Measurements from ENCODE around the gene ZNF497. TPM values are rescaled to one million over a fixed set of nuclear protein-coding genes. Genes with fewer than 3 reads are reported as not detected.

ZNF497 gene
- total RNA-seq, 1 experiment from 2014 or later, result 2.4 TPM

DNA sequence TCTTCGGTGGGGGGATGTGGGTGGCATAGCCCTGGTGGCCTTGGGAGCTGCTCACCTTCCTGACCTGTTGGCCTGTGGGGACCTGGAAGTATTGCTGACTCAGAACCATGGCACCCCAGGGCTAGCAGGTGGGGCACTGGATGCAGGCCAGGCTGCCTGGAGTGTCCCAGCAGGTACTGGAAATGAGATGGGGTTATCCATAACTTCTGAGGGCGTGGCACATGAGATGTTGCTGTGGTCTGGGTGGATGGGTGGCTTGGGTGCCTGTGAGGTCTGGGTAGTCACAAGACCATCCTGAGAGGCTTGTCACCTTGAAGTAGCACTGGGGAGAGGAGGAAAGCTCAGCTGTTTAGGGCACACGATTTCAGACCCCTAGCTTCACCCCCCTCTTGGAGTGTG lies 32.3 kb upstream of the ZNF497 start:
- H2BK5ac ChIP-seq (ENCODE audit: insufficient read length, low read length), result no peak overlapping the region
- peaks cover 7% of the 10 kb centered on the region for H3K23me2 ChIP-seq (ENCODE audit: insufficient read length, low read depth, low read length, poor library complexity, severe bottlenecking)
- H3K9me3 ChIP-seq (ENCODE audit: control insufficient read depth, low read depth, low read length), result no peaks in the 10 kb centered on the region
- H4K91ac ChIP-seq (ENCODE audit: insufficient read length, low read depth, low read length), result no peak overlapping the region
- H3K18ac ChIP-seq (ENCODE audit: insufficient read length, low read depth, low read length), result no peak overlapping the region
- H4K20me1 ChIP-seq (ENCODE audit: control insufficient read depth, insufficient read depth, insufficient read length), result peaks cover 5% of the 10 kb centered on the region
- TF ChIP-seq, protein P1, sequence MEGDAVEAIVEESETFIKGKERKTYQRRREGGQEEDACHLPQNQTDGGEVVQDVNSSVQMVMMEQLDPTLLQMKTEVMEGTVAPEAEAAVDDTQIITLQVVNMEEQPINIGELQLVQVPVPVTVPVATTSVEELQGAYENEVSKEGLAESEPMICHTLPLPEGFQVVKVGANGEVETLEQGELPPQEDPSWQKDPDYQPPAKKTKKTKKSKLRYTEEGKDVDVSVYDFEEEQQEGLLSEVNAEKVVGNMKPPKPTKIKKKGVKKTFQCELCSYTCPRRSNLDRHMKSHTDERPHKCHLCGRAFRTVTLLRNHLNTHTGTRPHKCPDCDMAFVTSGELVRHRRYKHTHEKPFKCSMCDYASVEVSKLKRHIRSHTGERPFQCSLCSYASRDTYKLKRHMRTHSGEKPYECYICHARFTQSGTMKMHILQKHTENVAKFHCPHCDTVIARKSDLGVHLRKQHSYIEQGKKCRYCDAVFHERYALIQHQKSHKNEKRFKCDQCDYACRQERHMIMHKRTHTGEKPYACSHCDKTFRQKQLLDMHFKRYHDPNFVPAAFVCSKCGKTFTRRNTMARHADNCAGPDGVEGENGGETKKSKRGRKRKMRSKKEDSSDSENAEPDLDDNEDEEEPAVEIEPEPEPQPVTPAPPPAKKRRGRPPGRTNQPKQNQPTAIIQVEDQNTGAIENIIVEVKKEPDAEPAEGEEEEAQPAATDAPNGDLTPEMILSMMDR (conservative IDR thresholded peaks at IDR 0.05), result no peak
- no peak overlapping the region for H3K23ac ChIP-seq (ENCODE audit: insufficient read length, low read depth, low read length)
- no peaks in the 10 kb centered on the region for H3K79me2 ChIP-seq (ENCODE audit: insufficient read depth, low read length)
- H3K4me3 Mint-ChIP-seq, result peak overlapping the region in 1 of 2 experiments; percentile 36; a peak in 3 of 5 replicates
- no peak overlapping the region for H2AK5ac ChIP-seq (ENCODE audit: insufficient read length, low read length)
- H3K27ac Mint-ChIP-seq, result peak overlapping the region in 1 of 3 experiments; percentile 90; a peak in 3 of 7 replicates
- peaks cover 9% of the 10 kb centered on the region for H3K27me3 Mint-ChIP-seq (ENCODE audit: low read depth)
- no peak overlapping the region for H3K56ac ChIP-seq (ENCODE audit: insufficient read length, low read depth, low read length)
- H3T11ph ChIP-seq (ENCODE audit: low read length), result no peak overlapping the region
- DNase-seq, result no peak
- no CpG with 5 or more reads among the region's 3 CpGs for WGBS (ENCODE audit: extremely low coverage, insufficient read length, low lambda C conversion rate)
- no peak overlapping the region for H3K27ac ChIP-seq (ENCODE audit: insufficient read length, low read depth, low read length)
- H3K36me3 Mint-ChIP-seq (ENCODE audit: insufficient read depth in 1 of 3, low read depth in 3 of 3), result peaks cover 39 to 50% (median 45%) of the 10 kb centered on the region in 3 experiments; a peak in 6 of 7 replicates
- H2AFZ ChIP-seq (ENCODE audit: low read length), result no peak overlapping the region
- peaks cover 3% of the 10 kb centered on the region for H3K79me1 ChIP-seq (ENCODE audit: insufficient read depth, low read depth, low read length, poor library complexity, severe bottlenecking)
- H4K8ac ChIP-seq (replicated peaks; ENCODE audit: insufficient read length, low read depth, low read length), result no peak overlapping the region
- H3K27me3 ChIP-seq (ENCODE audit: insufficient read depth, low read length), result no peaks in the 10 kb centered on the region; the same call in 1 of the 2 replicates
- no peak overlapping the region for H3K4ac ChIP-seq (ENCODE audit: low read depth, low read length)
- no peak overlapping the region for H4K5ac ChIP-seq (ENCODE audit: insufficient read length, low read depth, low read length)
- no peak overlapping the region for H3K4me2 ChIP-seq (ENCODE audit: insufficient read depth, insufficient read length, low read length)
- peaks cover 10 to 11% of the 10 kb centered on the region in 2 experiments for H3K4me1 Mint-ChIP-seq
- H3K9ac ChIP-seq (ENCODE audit: extremely low read depth, insufficient read length, low read length), result no peak overlapping the region
- H2BK12ac ChIP-seq (ENCODE audit: insufficient read length, low read depth, low read length), result no peak overlapping the region
- H3K14ac ChIP-seq (ENCODE audit: insufficient read depth, low read length), result no peak overlapping the region
- H3K4me1 ChIP-seq (ENCODE audit: insufficient read depth, low read length), result no peaks in the 10 kb centered on the region
- H2BK120ac ChIP-seq (ENCODE audit: low read depth, low read length, poor library complexity, severe bottlenecking), result no peak overlapping the region
- H2BK15ac ChIP-seq (ENCODE audit: low read depth, low read length), result no peak overlapping the region
- no peak overlapping the region for H2BK20ac ChIP-seq (ENCODE audit: low read depth, low read length, poor library complexity, severe bottlenecking)
- no peaks in the 10 kb centered on the region for H3K9me3 Mint-ChIP-seq
